VCaP (cell line): ENCODE measurements around the gene ADARB2.
"Not testable (repeated sequence)": the region's sequence is repeated elsewhere in the genome, so short reads cannot be mapped to it uniquely, and the experiment has no call there.

ENCODE experiments used
- H3K27ac ChIP-seq: fragments of 450-650 bp; 2 replicates; pipeline ENCODE4 v1.5.1; 2017
- CTCF ChIP-seq: fragments of 450-650 bp; conservative IDR thresholded peaks from 2 replicates; pipeline ENCODE4 v1.5.1; 2017; ENCODE audit warnings: mild to moderate bottlenecking, moderate library complexity

ADARB2 gene

GRCh38 chr10:1467334-1468076 is 269.8 kb downstream of the ADARB2 start:
- no peak overlapping the region for H3K27ac ChIP-seq
- no peak for TF ChIP-seq CTCF

GRCh38 chr10:1465993-1466764 is 271.1 kb downstream of the ADARB2 start:
- H3K27ac ChIP-seq: no peak overlapping the region
- TF ChIP-seq CTCF: no peak

- no peak for TF ChIP-seq CTCF
- H3K27ac ChIP-seq: no peak overlapping the region
Observed at GRCh38 chr10:1465418-1465911, 271.9 kb downstream of the ADARB2 start.

GRCh38 chr10:1464881-1465417 is 272.4 kb downstream of the ADARB2 start:
- no peak for TF ChIP-seq CTCF
- no peak overlapping the region for H3K27ac ChIP-seq

GRCh38 chr10:1463971-1464370 is 273.4 kb downstream of the ADARB2 start:
- H3K27ac ChIP-seq: not testable (repeated sequence)

GRCh38 chr10:1462994-1463633 is 274.2 kb downstream of the ADARB2 start:
- no peak for TF ChIP-seq CTCF
- H3K27ac ChIP-seq: no peak overlapping the region

- TF ChIP-seq CTCF: no peak
Observed at GRCh38 chr10:1462521-1462920, 274.8 kb downstream of the ADARB2 start.

More at GRCh38 chr10:1462521-1462920, 274.8 kb downstream of the ADARB2 start:
- H3K27ac ChIP-seq: no peak overlapping the region; the same call in 1 of the 2 replicates
